ENCODE measurements around the gene IL1RN. TPM values are rescaled to one million over a fixed set of nuclear protein-coding genes. Genes with fewer than 3 reads are reported as not detected.

The IL1RN gene
- total RNA-seq, 1 experiment from 2014 or later = not detected

GRCh38 chr2:113129519-113130078 lies 2.2 kb downstream of the IL1RN start:
- Mint-ChIP-seq H3K27me3 (ENCODE audit: insufficient read depth, unreplicated experiment) (no peaks in the 10 kb centered on the region), H3K36me3 (ENCODE audit: insufficient read depth, unreplicated experiment) (no peaks in the 10 kb centered on the region), H3K27ac (ENCODE audit: unreplicated experiment) (no peak overlapping the region), H3K9me3 (ENCODE audit: unreplicated experiment) (no peaks in the 10 kb centered on the region), H3K4me1 (ENCODE audit: low read depth, unreplicated experiment) (peaks cover 7% of the 10 kb centered on the region), H3K4me3 (ENCODE audit: unreplicated experiment) (no peak overlapping the region)
- H3K4me3 ChIP-seq (ENCODE audit: low read depth, low read length) = no peak overlapping the region
- TF ChIP-seq CTCF (IDR thresholded peaks at IDR 0.05; ENCODE audit: insufficient read depth in 1 of 2, low read depth in 1 of 2, low read length in 1 of 2, severe bottlenecking in 1 of 2, unreplicated experiment in 1 of 2) = no peak
- no peaks in the 10 kb centered on the region for H3K9me3 ChIP-seq
- no TSS peak for BruUV-seq (replicated peaks)
- no peaks in the 10 kb centered on the region for H3K27me3 ChIP-seq (replicated peaks; ENCODE audit: control insufficient read depth, insufficient read depth, low read length)
- H3K36me3 ChIP-seq (ENCODE audit: control insufficient read depth, insufficient read depth, low read length) = no peaks in the 10 kb centered on the region
- CTCF ChIA-PET = no interaction called here
- H3K4me1 ChIP-seq = peaks cover 6% of the 10 kb centered on the region
- intact Hi-C loops (cut with micrococcal nuclease; ENCODE audit: unreplicated experiment) = no loop called here
- no peak for DNase-seq
- POLR2A ChIA-PET = no interaction called here

GRCh38 chr2:113131352-113132185 lies 4.2 kb downstream of the IL1RN start:
- peaks cover 6% of the 10 kb centered on the region for H3K4me1 ChIP-seq
- no peaks in the 10 kb centered on the region for H3K36me3 ChIP-seq (ENCODE audit: control insufficient read depth, insufficient read depth, low read length)
- no peaks in the 10 kb centered on the region for H3K27me3 ChIP-seq (replicated peaks; ENCODE audit: control insufficient read depth, insufficient read depth, low read length)
- no peaks in the 10 kb centered on the region for H3K9me3 ChIP-seq
- ChIA-PET POLR2A (no interaction called here), CTCF (no interaction called here)
- DNase-seq = no peak
- TF ChIP-seq CTCF (IDR thresholded peaks at IDR 0.05; ENCODE audit: insufficient read depth in 1 of 2, low read depth in 1 of 2, low read length in 1 of 2, severe bottlenecking in 1 of 2, unreplicated experiment in 1 of 2) = no peak
- Mint-ChIP-seq H3K9me3 (ENCODE audit: unreplicated experiment) (no peaks in the 10 kb centered on the region), H3K27ac (ENCODE audit: unreplicated experiment) (no peak overlapping the region), H3K36me3 (ENCODE audit: insufficient read depth, unreplicated experiment) (no peaks in the 10 kb centered on the region), H3K4me3 (ENCODE audit: unreplicated experiment) (no peak overlapping the region), H3K4me1 (ENCODE audit: low read depth, unreplicated experiment) (peaks cover 7% of the 10 kb centered on the region), H3K27me3 (ENCODE audit: insufficient read depth, unreplicated experiment) (no peaks in the 10 kb centered on the region)
- no TSS peak for BruUV-seq (replicated peaks)
- intact Hi-C loops (cut with micrococcal nuclease; ENCODE audit: unreplicated experiment) = no loop called here
- no peak overlapping the region for H3K4me3 ChIP-seq (ENCODE audit: low read depth, low read length)

- H3K4me3 Mint-ChIP-seq (ENCODE audit: unreplicated experiment) = no peak overlapping the region
- Histone ChIP-seq H3K4me1 (no peaks in the 10 kb centered on the region), H3K27me3 (replicated peaks; ENCODE audit: control insufficient read depth, insufficient read depth, low read length) (no peaks in the 10 kb centered on the region), H3K36me3 (ENCODE audit: control insufficient read depth, insufficient read depth, low read length) (no peaks in the 10 kb centered on the region), H3K9me3 (no peaks in the 10 kb centered on the region), H3K4me3 (ENCODE audit: low read depth, low read length) (no peak overlapping the region)
- H3K4me1 Mint-ChIP-seq (ENCODE audit: low read depth, unreplicated experiment) = peaks cover under 1% of the 10 kb centered on the region
- H3K27me3 Mint-ChIP-seq (ENCODE audit: insufficient read depth, unreplicated experiment) = no peaks in the 10 kb centered on the region
- H3K9me3 Mint-ChIP-seq (ENCODE audit: unreplicated experiment) = no peaks in the 10 kb centered on the region
- ChIA-PET POLR2A (no interaction called here), CTCF (interaction anchor here (1.0 kb wide), 1 partner anchor 52 kb away, joined by 3 read pairs; no protein-coding TSS in a partner anchor)
- TF ChIP-seq CTCF (IDR thresholded peaks at IDR 0.05; ENCODE audit: insufficient read depth in 1 of 2, low read depth in 1 of 2, low read length in 1 of 2, severe bottlenecking in 1 of 2, unreplicated experiment in 1 of 2) = no peak
- no peak overlapping the region for H3K27ac Mint-ChIP-seq (ENCODE audit: unreplicated experiment)
- no TSS peak for BruUV-seq (replicated peaks)
- intact Hi-C loops (cut with micrococcal nuclease; ENCODE audit: unreplicated experiment) = no loop called here
- no peaks in the 10 kb centered on the region for H3K36me3 Mint-ChIP-seq (ENCODE audit: insufficient read depth, unreplicated experiment)
- no peak for DNase-seq
These were observed 5.1 kb downstream of the IL1RN start for GRCh38 chr2:113132414-113133021.

All from Caco-2 (cell line).